22Rv1 (cell line): ENCODE data around the gene MYOZ2.

ENCODE experiments used
- ZFX ChIP-seq: fragments of 450-650 bp; IDR thresholded peaks from 2 replicates; pipeline ENCODE4 v1.6.1; 2017; ENCODE audit warnings: antibody characterized with exemption, borderline replicate concordance
- TF ChIP-seq, protein P1 (sequence below): fragments of 450-650 bp; IDR thresholded peaks from 2 replicates; pipeline ENCODE4 v1.5.1; 2017; ENCODE audit warnings: mild to moderate bottlenecking

DNA sequence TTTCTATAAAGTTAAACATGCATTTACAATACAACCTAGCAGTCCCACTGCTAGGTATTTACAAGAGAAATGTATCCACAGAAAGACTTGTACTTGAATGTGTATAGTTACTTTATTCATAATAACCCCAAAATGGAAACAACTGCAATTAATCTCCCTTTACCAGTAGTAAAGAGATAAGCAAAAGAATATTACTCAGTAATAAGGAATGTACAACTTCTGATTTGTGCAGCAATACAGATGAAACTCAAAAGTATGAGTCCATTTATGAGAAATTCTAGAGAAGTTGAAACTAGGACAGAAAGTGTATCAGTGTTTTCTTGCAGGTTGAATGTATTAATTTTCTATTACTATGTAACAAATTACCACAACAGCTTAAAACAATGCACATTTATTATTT lies 92.1 kb downstream of the MYOZ2 start:
- TF ChIP-seq, protein P1, sequence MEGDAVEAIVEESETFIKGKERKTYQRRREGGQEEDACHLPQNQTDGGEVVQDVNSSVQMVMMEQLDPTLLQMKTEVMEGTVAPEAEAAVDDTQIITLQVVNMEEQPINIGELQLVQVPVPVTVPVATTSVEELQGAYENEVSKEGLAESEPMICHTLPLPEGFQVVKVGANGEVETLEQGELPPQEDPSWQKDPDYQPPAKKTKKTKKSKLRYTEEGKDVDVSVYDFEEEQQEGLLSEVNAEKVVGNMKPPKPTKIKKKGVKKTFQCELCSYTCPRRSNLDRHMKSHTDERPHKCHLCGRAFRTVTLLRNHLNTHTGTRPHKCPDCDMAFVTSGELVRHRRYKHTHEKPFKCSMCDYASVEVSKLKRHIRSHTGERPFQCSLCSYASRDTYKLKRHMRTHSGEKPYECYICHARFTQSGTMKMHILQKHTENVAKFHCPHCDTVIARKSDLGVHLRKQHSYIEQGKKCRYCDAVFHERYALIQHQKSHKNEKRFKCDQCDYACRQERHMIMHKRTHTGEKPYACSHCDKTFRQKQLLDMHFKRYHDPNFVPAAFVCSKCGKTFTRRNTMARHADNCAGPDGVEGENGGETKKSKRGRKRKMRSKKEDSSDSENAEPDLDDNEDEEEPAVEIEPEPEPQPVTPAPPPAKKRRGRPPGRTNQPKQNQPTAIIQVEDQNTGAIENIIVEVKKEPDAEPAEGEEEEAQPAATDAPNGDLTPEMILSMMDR = no peak
- no peak for TF ChIP-seq ZFX
